ENCODE results near the gene AMOTL1.

The AMOTL1 gene

GRCh38 chr11:94742665-94743064 is 25.5 kb upstream of the AMOTL1 start:
- TF ChIP-seq CTCF (conservative IDR thresholded peaks at IDR 0.05; ENCODE audit: control insufficient read depth, insufficient read depth, low read depth, low read length): no peak

GRCh38 chr11:94746721-94747120 is 21.4 kb upstream of the AMOTL1 start:
- no peak for TF ChIP-seq CTCF (conservative IDR thresholded peaks at IDR 0.05; ENCODE audit: control insufficient read depth, insufficient read depth, low read depth, low read length)
- no peak for DNase-seq (ENCODE audit: low read depth)
- no peak overlapping the region for H3K4me3 ChIP-seq (ENCODE audit: control insufficient read depth, low read depth, low read length)

More at GRCh38 chr11:94742665-94743064, 25.5 kb upstream of the AMOTL1 start:
- no peak overlapping the region for H3K4me3 ChIP-seq (ENCODE audit: control insufficient read depth, low read depth, low read length)
- no peak for DNase-seq (ENCODE audit: low read depth)

- H3K4me3 ChIP-seq (ENCODE audit: control insufficient read depth, low read depth, low read length): no peak overlapping the region
- DNase-seq (ENCODE audit: low read depth): no peak
- TF ChIP-seq CTCF (conservative IDR thresholded peaks at IDR 0.05; ENCODE audit: control insufficient read depth, insufficient read depth, low read depth, low read length): no peak
These were observed 21.0 kb upstream of the AMOTL1 start for GRCh38 chr11:94747146-94747545.

GRCh38 chr11:94747601-94748041 is 20.5 kb upstream of the AMOTL1 start:
- no peak for DNase-seq (ENCODE audit: low read depth)

GRCh38 chr11:94749369-94749768 is 18.8 kb upstream of the AMOTL1 start:
- no peak for TF ChIP-seq CTCF (conservative IDR thresholded peaks at IDR 0.05; ENCODE audit: control insufficient read depth, insufficient read depth, low read depth, low read length)
- no peak for DNase-seq (ENCODE audit: low read depth)
- no peak overlapping the region for H3K4me3 ChIP-seq (ENCODE audit: control insufficient read depth, low read depth, low read length)

More at GRCh38 chr11:94747601-94748041, 20.5 kb upstream of the AMOTL1 start:
- no peak for TF ChIP-seq CTCF (conservative IDR thresholded peaks at IDR 0.05; ENCODE audit: control insufficient read depth, insufficient read depth, low read depth, low read length)
- H3K4me3 ChIP-seq (ENCODE audit: control insufficient read depth, low read depth, low read length): no peak overlapping the region

- H3K4me3 ChIP-seq (ENCODE audit: control insufficient read depth, low read depth, low read length): no peak overlapping the region
- no peak for DNase-seq (ENCODE audit: low read depth)
- TF ChIP-seq CTCF (conservative IDR thresholded peaks at IDR 0.05; ENCODE audit: control insufficient read depth, insufficient read depth, low read depth, low read length): no peak
These were observed 17.6 kb upstream of the AMOTL1 start for GRCh38 chr11:94750319-94751217.

All from fibroblast of mammary gland (primary cell).